ENCODE results near the gene URB1.

DNA sequence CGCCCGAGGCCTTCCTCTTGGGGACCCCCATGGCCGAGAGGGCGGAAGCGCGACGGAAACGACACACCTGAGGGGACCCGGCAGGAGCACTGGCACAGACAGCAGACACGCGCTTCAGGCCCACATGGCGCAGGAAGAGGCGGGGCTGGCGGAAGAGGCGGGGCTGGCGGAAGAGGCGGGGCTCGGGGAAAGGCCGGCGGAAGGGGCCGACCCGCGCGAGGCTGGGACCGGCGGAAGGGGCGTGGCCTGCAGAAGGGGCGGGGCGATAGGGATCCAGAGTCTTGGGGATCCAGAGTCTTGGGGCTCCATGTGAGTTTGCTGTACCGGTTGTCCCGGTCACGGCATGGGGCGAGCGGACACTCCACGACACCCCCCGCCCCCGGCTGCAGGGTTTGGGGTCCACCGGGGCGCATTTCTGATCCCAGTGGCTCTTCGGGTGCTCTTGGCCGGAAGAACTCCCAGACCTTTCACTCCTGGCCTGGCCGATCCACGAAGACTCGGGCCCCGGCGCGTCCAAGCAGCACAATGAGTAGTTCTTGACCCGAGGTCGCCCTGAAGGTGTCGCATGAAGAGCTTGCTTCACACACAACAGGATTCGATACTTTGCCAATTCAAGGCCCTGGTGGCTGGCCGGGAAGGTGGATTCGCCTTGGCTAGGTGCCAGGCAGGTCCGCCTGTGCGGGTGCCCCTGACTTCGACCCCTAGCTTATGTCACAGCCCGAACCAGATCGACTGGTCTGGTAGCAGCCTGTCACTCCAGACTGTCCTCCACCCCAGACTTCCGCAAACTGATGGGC is at the start of gene URB1:
- TF ChIP-seq, protein P1, sequence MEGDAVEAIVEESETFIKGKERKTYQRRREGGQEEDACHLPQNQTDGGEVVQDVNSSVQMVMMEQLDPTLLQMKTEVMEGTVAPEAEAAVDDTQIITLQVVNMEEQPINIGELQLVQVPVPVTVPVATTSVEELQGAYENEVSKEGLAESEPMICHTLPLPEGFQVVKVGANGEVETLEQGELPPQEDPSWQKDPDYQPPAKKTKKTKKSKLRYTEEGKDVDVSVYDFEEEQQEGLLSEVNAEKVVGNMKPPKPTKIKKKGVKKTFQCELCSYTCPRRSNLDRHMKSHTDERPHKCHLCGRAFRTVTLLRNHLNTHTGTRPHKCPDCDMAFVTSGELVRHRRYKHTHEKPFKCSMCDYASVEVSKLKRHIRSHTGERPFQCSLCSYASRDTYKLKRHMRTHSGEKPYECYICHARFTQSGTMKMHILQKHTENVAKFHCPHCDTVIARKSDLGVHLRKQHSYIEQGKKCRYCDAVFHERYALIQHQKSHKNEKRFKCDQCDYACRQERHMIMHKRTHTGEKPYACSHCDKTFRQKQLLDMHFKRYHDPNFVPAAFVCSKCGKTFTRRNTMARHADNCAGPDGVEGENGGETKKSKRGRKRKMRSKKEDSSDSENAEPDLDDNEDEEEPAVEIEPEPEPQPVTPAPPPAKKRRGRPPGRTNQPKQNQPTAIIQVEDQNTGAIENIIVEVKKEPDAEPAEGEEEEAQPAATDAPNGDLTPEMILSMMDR (IDR thresholded peaks at IDR 0.05) = peak; percentile 12; the same call in 1 of the 2 replicates
- TF ChIP-seq EZH2phosphoT487 (IDR thresholded peaks at IDR 0.05; ENCODE audit: borderline replicate concordance, low read depth) (no peak), SMC3 (IDR thresholded peaks at IDR 0.05; ENCODE audit: low read depth, low read length) (no peak), YY1 (IDR thresholded peaks at IDR 0.05; ENCODE audit: low read depth) (no peak), SIN3A (IDR thresholded peaks at IDR 0.05; ENCODE audit: borderline replicate concordance, low read depth, low read length) (peak; percentile 93), POLR2AphosphoS5 (IDR thresholded peaks at IDR 0.05; ENCODE audit: low read depth, low read length) (peak; percentile 89)
